GM21723 (cell line): ENCODE measurements around the gene TMCC2.
"Not testable (repeated sequence)": the region's sequence is repeated elsewhere in the genome, so short reads cannot be mapped to it uniquely, and the experiment has no call there.

ENCODE experiments used
- ATAC-seq: cut with Tn5 transposase; IDR thresholded peaks from one replicate; pipeline ENCODE4 v1.9.1; 2021; ENCODE audit warnings: mild to moderate bottlenecking, moderate library complexity; ENCODE audit not compliant: unreplicated experiment

TMCC2 gene

GRCh38 chr1:205227584-205228013 lies at the start of gene TMCC2:
Gene TMCC2 (plus strand): TSS chr1:205227946. CDS start chr1:205228565, 619 bp downstream.
- ATAC-seq, result peak; percentile 82

GRCh38 chr1:205179842-205180241 lies 47.9 kb upstream of the TMCC2 start:
- no peak for ATAC-seq

GRCh38 chr1:205180331-205180730 lies 47.4 kb upstream of the TMCC2 start:
- not testable (repeated sequence) for ATAC-seq

DNA sequence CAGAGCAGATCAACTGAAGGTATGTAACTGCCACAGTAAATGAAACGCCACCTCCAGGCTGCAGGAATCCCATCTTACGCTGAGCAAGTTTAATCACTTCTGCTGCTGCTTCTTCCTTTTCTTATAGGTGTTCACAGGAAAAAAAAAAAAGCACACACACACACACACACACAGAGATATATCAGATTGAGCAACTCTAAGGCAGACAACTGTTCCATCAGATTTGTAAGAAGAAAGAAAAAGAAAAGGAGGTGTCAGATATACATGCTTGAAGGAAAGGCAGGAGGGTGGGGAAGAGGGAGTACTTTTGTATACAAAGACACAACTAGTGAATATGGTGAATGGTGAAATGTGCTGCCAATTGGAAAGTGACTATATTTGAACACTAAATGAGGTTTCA lies 44.8 kb upstream of the TMCC2 start:
- no peak for ATAC-seq

- no peak for ATAC-seq
Measured at GRCh38 chr1:205183676-205184335, 43.9 kb upstream of the TMCC2 start.

DNA sequence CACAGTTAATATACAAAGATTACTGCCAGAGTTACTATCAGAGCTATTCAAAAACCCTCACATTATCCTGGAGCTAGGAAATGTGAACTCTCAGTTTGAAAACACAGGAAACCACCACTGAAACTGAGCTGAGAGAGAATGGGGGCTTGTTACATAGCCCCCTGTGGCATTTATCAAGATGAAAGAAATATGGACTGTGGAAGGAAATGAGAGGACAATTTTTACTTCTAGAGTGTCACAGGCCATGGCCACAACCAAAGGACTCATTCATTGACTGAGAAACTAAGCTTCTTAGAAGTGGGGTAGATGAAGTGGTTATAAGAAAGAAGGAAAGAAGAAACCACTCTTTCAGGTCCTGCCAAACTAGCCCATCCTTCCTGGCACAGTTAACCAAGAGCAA lies 41.6 kb upstream of the TMCC2 start:
- ATAC-seq, result no peak

DNA sequence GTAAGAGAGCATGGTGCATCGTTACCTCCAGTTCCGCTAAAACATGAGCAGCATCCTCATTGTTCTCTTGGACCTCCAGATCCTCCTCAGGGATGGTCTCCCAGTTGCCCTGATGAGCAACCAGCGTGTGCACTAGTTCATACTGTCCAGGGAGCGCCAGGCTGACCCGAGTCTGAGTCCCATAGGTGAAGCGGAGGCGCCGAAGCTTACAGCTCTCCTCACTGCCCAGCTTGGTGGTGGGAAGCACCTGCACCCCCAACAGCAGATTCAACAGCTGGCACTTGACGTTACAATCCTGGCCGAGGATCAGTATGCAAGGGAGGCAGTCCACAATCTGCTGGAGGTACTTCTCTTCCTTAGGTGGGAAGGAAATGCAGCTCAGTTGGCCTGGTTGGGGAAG lies 40.3 kb upstream of the TMCC2 start:
- ATAC-seq, result no peak

DNA sequence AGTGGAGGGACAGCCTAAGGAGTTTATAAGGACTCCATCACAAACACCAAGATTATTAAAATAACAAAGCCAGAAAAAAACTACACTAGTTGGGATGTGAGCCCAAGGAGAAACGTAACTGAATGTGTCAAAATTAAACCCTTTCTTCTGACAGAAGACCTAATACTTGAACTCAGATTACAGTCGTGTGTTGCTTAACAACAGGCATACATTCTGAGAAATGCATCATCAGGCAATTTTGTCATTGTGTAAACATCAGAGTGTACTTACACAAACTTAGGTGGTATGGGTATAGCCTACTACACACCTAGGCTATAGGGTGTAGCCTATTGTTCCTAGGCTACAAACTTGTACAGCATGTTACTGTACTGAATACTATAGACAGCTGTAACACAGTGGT lies 39.6 kb upstream of the TMCC2 start:
- no peak for ATAC-seq

DNA sequence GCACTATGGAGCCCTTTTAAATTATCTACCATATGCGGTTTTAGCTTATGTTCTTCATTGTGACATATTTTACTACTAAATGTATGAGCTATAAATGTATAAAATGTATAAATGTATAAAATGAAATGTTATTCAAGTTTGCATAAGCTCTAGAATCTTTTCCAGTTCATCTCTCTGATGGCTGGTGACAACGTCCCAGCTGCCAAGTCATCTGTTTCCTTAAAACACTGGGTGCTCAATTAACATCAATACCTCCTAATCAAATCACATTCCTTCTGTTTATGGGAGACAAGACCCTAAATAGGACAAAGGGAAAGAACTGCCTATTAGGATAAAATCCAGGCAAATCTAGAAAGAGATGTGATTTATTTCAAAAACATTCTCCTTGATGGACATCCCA lies 39.1 kb upstream of the TMCC2 start:
- ATAC-seq, result no peak

GRCh38 chr1:205189131-205189530 lies 38.6 kb upstream of the TMCC2 start:
- ATAC-seq, result no peak

DNA sequence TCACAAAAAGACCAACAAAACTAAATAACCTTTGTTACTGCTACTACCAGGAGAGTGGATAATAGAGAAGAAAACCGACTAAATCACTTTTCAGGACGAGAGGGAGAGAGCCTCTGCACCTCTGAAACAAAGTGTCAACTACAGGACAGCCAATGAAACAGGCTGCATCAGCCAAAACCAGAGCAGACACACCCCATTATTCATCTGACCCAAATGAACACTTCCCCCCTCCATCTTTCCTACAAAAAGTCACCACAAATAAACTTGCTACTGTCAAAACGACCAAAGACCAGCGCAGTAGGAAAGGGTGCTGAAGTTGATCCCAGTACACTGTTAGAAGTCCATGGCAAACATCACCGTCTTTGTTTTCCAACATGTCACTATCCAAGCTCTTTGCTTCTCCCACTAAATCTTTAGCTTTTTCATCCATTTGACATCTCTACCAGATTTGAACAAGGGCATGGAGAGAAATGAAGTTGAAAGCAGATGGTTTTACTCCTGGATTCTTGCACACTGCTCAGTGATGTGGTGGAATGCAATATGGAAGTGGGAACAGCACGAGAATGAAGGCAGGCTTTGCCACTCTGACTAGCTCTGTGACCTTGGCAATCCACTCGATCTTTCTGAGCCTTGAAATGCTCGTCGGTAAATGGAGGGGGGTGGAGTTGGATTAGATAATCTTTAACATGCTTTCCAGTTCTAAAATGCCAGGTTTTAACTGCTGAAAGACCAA lies 36.7 kb upstream of the TMCC2 start:
- no peak for ATAC-seq

DNA sequence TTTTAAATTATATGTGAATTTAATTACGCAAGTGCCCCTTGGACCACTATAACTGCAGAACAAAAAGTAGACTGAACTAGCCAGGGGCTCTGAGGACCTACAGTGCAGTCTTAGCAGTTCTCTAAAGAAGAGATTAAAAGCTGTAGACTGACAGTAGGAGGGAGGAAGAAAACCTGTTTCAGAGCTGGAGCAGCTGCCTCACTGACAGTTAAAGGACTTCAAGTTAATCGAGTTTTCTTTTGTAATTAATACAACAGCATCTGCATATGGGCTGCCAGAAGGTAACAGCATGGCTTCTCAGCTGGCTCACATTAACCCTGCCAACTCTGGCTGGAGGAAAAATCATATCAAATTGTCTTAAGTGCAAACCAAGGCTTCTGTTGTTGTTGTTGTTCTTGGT lies 36.1 kb upstream of the TMCC2 start:
- no peak for ATAC-seq

GRCh38 chr1:205192287-205192686 lies 35.5 kb upstream of the TMCC2 start:
- ATAC-seq, result no peak

- no peak for ATAC-seq
Measured at GRCh38 chr1:205199090-205199930, 28.4 kb upstream of the TMCC2 start.

DNA sequence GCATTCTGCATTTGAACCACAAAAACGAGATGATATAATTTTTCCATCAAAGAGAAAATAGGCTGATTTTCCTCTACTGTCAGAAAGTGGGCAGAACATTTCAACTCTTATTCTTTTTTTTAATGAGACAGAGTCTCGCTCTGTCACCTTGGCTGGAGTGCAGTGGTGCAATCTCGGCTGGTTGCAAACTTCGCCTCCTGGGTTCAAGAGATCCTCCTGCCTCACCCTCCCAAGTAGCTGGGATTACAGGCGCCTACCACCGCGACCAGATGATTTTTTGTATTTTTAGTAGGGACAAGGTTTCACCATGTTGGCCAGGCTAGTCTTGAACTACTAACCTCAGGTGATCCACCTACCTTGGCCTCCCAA lies 27.8 kb upstream of the TMCC2 start:
- ATAC-seq, result no peak

- ATAC-seq, result no peak
Measured at GRCh38 chr1:205204552-205204951, 23.2 kb upstream of the TMCC2 start.

GRCh38 chr1:205205055-205205454 lies 22.7 kb upstream of the TMCC2 start:
- ATAC-seq, result no peak

DNA sequence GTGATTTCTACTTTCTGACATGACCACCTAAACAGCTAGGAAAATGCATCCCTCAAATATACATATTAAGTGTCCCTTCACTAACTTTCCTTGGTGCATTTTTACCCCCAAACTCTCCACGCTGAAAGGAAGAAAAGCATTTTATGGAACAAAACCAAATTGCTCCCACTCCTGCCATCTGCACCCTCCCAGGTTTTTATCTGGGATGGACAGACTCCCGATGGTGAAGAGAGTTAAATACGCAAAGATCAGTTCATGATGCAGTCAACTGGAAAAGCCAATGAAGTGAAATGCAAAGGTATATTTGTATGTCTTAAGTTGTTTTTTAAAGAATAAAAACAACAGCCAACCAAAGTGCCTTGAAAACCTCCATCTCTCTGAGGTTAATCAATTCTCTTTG lies 18.9 kb upstream of the TMCC2 start:
- no peak for ATAC-seq

- ATAC-seq, result peak; percentile 20
Measured at GRCh38 chr1:205210756-205211168, 17.0 kb upstream of the TMCC2 start.

DNA sequence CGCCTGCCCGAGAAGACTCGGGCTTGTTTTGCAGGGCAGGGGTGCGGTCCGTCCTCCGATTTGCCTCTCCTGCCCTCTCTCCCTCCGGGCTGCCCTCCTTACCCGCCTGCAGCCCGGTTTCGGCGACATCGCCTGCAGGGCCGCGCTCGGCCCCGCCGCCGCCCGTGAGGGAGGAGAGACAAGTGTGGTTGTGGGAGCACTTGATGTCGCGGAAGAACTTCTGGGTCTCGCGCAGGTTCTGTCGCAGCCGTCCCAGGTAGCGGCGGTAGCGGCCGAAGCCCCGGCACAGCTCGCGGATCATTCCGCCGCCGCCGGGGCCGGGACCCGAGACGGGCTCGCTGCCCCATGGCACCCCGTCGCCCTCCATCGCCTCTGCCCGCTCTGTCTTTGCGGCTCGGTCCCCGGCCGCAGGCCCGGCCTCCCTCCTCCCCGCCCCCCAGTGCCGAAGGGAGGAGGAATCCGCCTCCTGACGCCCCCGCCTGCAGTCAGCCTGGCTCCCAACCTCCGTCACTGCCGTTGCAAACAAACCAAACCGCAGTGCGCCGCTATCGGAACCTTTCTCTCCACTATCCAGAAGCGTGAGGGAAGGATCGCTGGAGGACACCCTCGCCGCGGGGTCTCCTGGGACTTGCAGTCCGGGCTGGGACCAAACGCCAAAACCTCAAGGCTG lies 16.4 kb upstream of the TMCC2 start, which contains the start of gene DSTYK:
TSS of gene DSTYK (minus strand) at position 534 of the 670 bp plus-strand sequence. CDS start at position 367, 167 bp downstream.
- peak; percentile 92 for ATAC-seq
